ENCODE measurements around the gene EMC9. TPM values are rescaled to one million over a fixed set of nuclear protein-coding genes. Genes with fewer than 3 reads are reported as not detected.

EMC9 gene
- polyA plus RNA-seq, 2 of the 4 experiments (the other 2 are of a cell fraction) = 21.5 to 48.5 TPM

- TF ChIP-seq CHD2 (IDR thresholded peaks at IDR 0.05; ENCODE audit: low read length, partially characterized antibody) = no peak
- TF ChIP-seq EP300 (IDR thresholded peaks at IDR 0.05) = no peak
- no peak for TF ChIP-seq FOSB (CRISPR knock-in tag; IDR thresholded peaks at IDR 0.05)
- TF ChIP-seq, protein P1, sequence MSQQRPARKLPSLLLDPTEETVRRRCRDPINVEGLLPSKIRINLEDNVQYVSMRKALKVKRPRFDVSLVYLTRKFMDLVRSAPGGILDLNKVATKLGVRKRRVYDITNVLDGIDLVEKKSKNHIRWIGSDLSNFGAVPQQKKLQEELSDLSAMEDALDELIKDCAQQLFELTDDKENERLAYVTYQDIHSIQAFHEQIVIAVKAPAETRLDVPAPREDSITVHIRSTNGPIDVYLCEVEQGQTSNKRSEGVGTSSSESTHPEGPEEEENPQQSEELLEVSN (IDR thresholded peaks at IDR 0.05; ENCODE audit: borderline replicate concordance, low read depth) = peak; percentile 60; the same call in 1 of the 2 replicates
- no peak for TF ChIP-seq CBX2 (IDR thresholded peaks at IDR 0.05; ENCODE audit: borderline replicate concordance, low read depth)
- TF ChIP-seq, protein P2, sequence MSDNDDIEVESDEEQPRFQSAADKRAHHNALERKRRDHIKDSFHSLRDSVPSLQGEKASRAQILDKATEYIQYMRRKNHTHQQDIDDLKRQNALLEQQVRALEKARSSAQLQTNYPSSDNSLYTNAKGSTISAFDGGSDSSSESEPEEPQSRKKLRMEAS (IDR thresholded peaks at IDR 0.05) = peak; percentile 51; the same call in 1 of the 2 replicates
- TF ChIP-seq HOXB5 (CRISPR knock-in tag; IDR thresholded peaks at IDR 0.05) = no peak
- no peak for TF ChIP-seq ZSCAN20 (CRISPR knock-in tag; IDR thresholded peaks at IDR 0.05)
- peak; percentile 67 for TF ChIP-seq POLR2A (IDR thresholded peaks at IDR 0.05; ENCODE audit: low read length)
- no peak for TF ChIP-seq USF2 (IDR thresholded peaks at IDR 0.05)
These were observed 27.4 kb downstream of the EMC9 start (continued) for GRCh38 chr14:24113801-24114531.

- Histone ChIP-seq H3K9me3 (no peaks in the 10 kb centered on the region), H3K27ac (peak overlapping the region; percentile 95 to 96), H3K4me1 (peaks cover 17% of the 10 kb centered on the region; the same call in 1 of the 3 replicates), H3K4me2 (peak overlapping the region; percentile 78), H3K4me3 (peak overlapping the region; percentile 62)
- TF ChIP-seq HMGXB4 (CRISPR knock-in tag; IDR thresholded peaks at IDR 0.05; ENCODE audit: borderline replicate concordance) (no peak), EHMT2 (IDR thresholded peaks at IDR 0.05; ENCODE audit: low read depth) (no peak), ZC3H11A (IDR thresholded peaks at IDR 0.05) (no peak), KDM5A (IDR thresholded peaks at IDR 0.05) (no peak), RNF2 (IDR thresholded peaks at IDR 0.05; ENCODE audit: borderline replicate concordance, low read depth) (no peak), HEYL (CRISPR knock-in tag; IDR thresholded peaks at IDR 0.05) (no peak), CHD4 (IDR thresholded peaks at IDR 0.05; ENCODE audit: borderline replicate concordance) (no peak), CTCF (IDR thresholded peaks at IDR 0.05) (no peak), POLR2A (IDR thresholded peaks at IDR 0.05; ENCODE audit: low read length) (no peak), ZSCAN20 (CRISPR knock-in tag; IDR thresholded peaks at IDR 0.05) (no peak), FOSB (CRISPR knock-in tag; IDR thresholded peaks at IDR 0.05) (no peak), ZFP36 (IDR thresholded peaks at IDR 0.05; ENCODE audit: borderline replicate concordance, partially characterized antibody) (no peak), MYC (IDR thresholded peaks at IDR 0.05; ENCODE audit: borderline replicate concordance, low read length) (no peak)
- 42% methylated on average over 15 of the region's 15 CpGs for WGBS (ENCODE audit: missing lambda C conversion rate)
- DNase-seq (ENCODE audit: low read depth in 1 of 2, low spot score in 1 of 2) (no peak), FAIRE-seq (no peak), ATAC-seq (peak; percentile 14 to 24; a peak in 5 of 6 replicates)
- CTCF ChIA-PET = interaction anchor here (1.1 to 5.6 kb wide), 5 partner anchors 11 to 58 kb away, joined by 4 to 44 read pairs (median 6); partner anchors contain the start of gene IRF9
- POLR2A ChIA-PET = interaction anchor here (1.3 to 2.9 kb wide), 8 partner anchors 10 to 77 kb away, joined by 4 to 55 read pairs (median 22); partner anchors contain the start of genes CARMIL3, EMC9, IRF9 and PCK2
These were observed 28.0 kb downstream of the EMC9 start for GRCh38 chr14:24113379-24113800.

All from A549 (cell line).